GM12891 (cell line): ENCODE data around the gene TAAR5.

Experiments
- POLR2A ChIP-seq: IDR thresholded peaks from 2 replicates; pipeline ENCODE4 v1.6.1; 2011; ENCODE audit warnings: low read depth, low read length, control low read depth
- POLR2AphosphoS5 ChIP-seq: IDR thresholded peaks from 2 replicates; pipeline ENCODE4 v1.6.1; 2011; ENCODE audit warnings: low read depth, low read length, control low read depth
- SPI1 ChIP-seq: IDR thresholded peaks from 2 replicates; pipeline ENCODE4 v1.6.1; 2011; ENCODE audit warnings: low read depth, low read length, control low read depth

- TF ChIP-seq POLR2A = no peak
- no peak for TF ChIP-seq POLR2AphosphoS5
- no peak for TF ChIP-seq SPI1
Observed at GRCh38 chr6:132551214-132551613, 38.3 kb downstream of the TAAR5 start.
